GM12874 (cell line): ENCODE results near the gene COL13A1.

ENCODE experiments used
- CTCF ChIP-seq: IDR thresholded peaks from 2 replicates; pipeline ENCODE4 v1.5.1; 2011; ENCODE audit warnings: low read depth, mild to moderate bottlenecking, control low read depth, low read length, moderate library complexity; ENCODE audit not compliant: insufficient read depth

The COL13A1 gene

GRCh38 chr10:69874449-69874848 lies 72.7 kb downstream of the COL13A1 start:
- no peak for TF ChIP-seq CTCF

GRCh38 chr10:69875856-69876255 lies 74.2 kb downstream of the COL13A1 start:
- no peak for TF ChIP-seq CTCF

DNA sequence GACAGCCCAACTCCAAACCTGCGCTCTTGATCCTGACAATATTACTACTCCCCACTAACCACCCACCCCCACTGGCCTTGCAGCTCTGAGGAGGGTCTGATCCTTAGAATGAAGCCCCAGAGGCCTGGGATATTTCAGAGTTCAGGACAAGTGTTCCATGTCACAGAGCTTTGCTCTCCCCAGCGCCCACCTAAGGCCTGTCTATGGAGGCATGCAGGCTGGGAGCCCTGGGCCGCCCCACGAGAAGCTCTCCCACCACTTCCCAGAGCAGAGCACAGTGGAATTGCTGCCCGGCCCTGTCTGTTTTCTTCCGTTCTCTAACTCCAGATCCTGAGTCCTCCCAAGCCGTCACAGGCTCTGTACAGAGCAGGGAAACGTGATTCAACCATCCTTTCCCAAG lies 74.6 kb downstream of the COL13A1 start:
- TF ChIP-seq CTCF, result no peak

DNA sequence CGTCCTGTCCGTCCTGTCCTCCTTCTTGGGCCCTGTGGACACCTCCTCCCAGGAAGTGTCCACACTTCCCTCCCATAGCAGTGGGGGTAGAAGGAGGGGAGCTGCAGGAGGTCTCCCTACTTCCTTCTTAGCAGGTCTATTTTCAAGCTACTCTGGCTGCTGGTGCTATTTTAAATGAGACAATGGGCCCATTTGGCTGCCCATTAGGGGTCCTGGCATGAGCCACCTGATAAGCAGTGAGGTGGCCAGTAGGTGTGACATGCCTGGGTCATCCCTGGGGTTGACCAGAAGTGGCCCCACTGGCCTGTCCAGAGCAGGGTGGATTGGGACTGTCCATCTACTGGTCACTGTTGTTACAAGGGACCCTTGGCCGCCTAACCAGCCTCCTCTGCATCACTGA lies 75.2 kb downstream of the COL13A1 start:
- TF ChIP-seq CTCF, result no peak

DNA sequence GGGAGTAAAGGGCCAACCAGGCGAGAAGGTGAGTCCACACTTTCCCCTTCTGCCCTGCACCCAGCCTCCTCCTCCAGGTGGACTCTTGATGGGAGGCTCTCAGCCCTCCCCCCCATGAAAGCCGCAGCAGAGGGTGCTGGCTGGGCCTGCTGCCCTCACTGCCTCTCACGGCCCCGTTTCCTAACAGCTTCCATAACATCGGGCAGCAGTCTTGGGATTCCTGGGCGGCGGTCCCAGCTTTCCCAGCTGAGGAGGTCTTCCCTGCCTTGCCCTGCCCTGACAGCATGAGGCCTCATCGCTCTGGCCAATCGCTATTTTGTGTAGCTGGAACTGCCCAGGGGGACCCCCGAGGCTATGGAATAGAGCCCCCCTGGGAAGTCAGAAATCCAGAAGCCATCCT lies 76.3 kb downstream of the COL13A1 start:
- TF ChIP-seq CTCF, result no peak

- no peak for TF ChIP-seq CTCF
These were observed 77.2 kb downstream of the COL13A1 start for GRCh38 chr10:69878951-69879350.

DNA sequence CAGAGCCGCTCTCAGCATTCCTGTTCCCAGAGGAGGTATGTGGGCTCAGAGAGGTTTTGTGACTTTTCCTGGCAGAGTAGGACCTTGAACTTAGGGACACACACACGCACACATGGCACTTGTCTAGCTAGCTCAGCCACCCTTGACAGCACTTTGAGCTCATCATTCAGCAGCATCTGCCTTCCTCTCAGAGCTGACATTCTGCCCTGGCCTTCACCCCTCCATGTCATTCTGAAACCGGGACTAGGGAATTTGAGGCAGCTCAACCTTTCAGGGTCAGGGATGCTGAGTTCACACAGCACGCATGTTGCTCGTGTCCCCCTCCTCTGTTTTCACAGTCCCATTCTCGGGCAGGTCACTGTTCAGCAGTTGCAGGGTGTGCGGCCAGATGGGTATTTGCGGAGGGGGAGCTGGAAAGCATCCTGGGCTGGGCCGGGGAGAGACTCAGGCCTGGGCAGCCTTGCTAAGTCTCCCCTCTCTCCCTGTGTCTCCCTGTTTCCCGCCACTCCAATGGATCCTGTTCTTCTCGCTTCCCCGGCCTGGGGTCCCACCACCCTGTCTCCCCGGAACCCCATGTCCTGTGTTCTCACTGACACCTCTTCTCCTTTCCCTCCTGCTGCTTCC lies 78.0 kb downstream of the COL13A1 start:
- no peak for TF ChIP-seq CTCF
